Esophagus muscularis mucosa (tissue), 4 donors: ENCODE data around the gene ODF2L. TPM values are rescaled to one million over a fixed set of nuclear protein-coding genes. Genes with fewer than 3 reads are reported as not detected.

ENCODE experiments used
- DNase-seq: peaks from one replicate; pipeline ENCODE4 v3.0.0-alpha.2; 2017; ENCODE audit errors: extremely low spot score
- H3K27ac ChIP-seq, 4 donors: fragments of 200-600 bp; sonication (generic); replicated peaks in 1 of 4; 1 replicate in 3 of 4; 2 replicates in 1 of 4; pipeline ENCODE4 v1.5.1; 2016 to 2019; ENCODE audit warnings: mild to moderate bottlenecking in 1 of 4
- H3K27me3 ChIP-seq, 4 donors: fragments of 200-600 bp; sonication (generic); one replicate each; pipeline versions ENCODE4 v1.5.1 to v1.6.0; 2016 to 2019
- H3K36me3 ChIP-seq, 4 donors: fragments of 200-600 bp; sonication (generic); one replicate each; pipeline ENCODE4 v1.5.1; 2016 to 2019
- H3K4me1 ChIP-seq, 4 donors: fragments of 200-600 bp; sonication (generic); one replicate each; pipeline ENCODE4 v1.5.1; 2016 to 2019
- H3K4me3 ChIP-seq, 4 donors: fragments of 200-600 bp; sonication (generic); 1 replicate in 2 of 4; 2 replicates in 2 of 4; pipeline ENCODE4 v1.5.1; 2016 to 2019; ENCODE audit warnings: mild to moderate bottlenecking in 4 of 4, moderate library complexity in 1 of 4
- H3K9me3 ChIP-seq, 4 donors: fragments of 200-600 bp; sonication (generic); 1 replicate in 3 of 4; 2 replicates in 1 of 4; pipeline ENCODE4 v1.5.1; 2016 to 2019
- CTCF ChIP-seq, 3 experiments: fragments of 200-600 bp in 2 of 3; fragments of 450-650 bp in 1 of 3; sonication (generic) in 2 of 3; IDR thresholded peaks; one replicate each; pipeline ENCODE4 v1.5.1; 2017 to 2019; ENCODE audit warnings: antibody characterized with exemption in 3 of 3, mild to moderate bottlenecking in 2 of 3, moderate library complexity in 1 of 3
- EP300 ChIP-seq: sonication (generic); formaldehyde crosslinking; IDR thresholded peaks from one replicate; pipeline ENCODE4 v1.6.1; 2017; ENCODE audit warnings: antibody characterized with exemption
- POLR2A ChIP-seq: fragments of 450-650 bp; IDR thresholded peaks from one replicate; pipeline ENCODE4 v1.6.1; 2017; ENCODE audit warnings: antibody characterized with exemption, moderate library complexity, mild to moderate bottlenecking, low read depth
- POLR2AphosphoS5 ChIP-seq, 2 donors: sonication (generic); formaldehyde crosslinking; IDR thresholded peaks; one replicate each; pipeline ENCODE4 v1.6.1; 2017; ENCODE audit warnings: antibody characterized with exemption in 2 of 2
- WGBS: methylation state at CpG from one replicate; pipeline ENCODE4 v1.1.5; 2018; 5-methylcytosine and 5-hydroxymethylcytosine counted together
- intact Hi-C: fragments of 100-400 bp; cut with DNase I; formaldehyde crosslinking; loops from one replicate; pipeline ENCODE4 v1.15.1; 2023
- total RNA-seq, 4 donors: library from RNA; depleted of rRNA; stranded (reverse); fragments of >200 nt; gene quantifications; one replicate each; pipeline versions ENCODE4 v1.1.0 to v1.2.1, GENCODE V29; 2016

The ODF2L gene
- total RNA-seq, 4 donors from 2014 or later, result 11.6 to 18.7 (median 13.3) TPM

GRCh38 chr1:86429122-86429725, 33.1 kb upstream of the ODF2L start:
- H3K4me3 ChIP-seq, result no peak overlapping the region
- 80% methylated on average over 7 of the region's 7 CpGs for WGBS
- H3K27ac ChIP-seq, result peak overlapping the region in 1 of 4 donors; percentile 15
- no peaks in the 10 kb centered on the region for H3K36me3 ChIP-seq
- H3K9me3 ChIP-seq, result no peaks in the 10 kb centered on the region
- H3K4me1 ChIP-seq, result peaks cover 6 to 14% (median 8%) of the 10 kb centered on the region in 4 donors
- no peaks in the 10 kb centered on the region for H3K27me3 ChIP-seq
- TF ChIP-seq POLR2AphosphoS5 (IDR thresholded peaks at IDR 0.05) (no peak), POLR2A (no peak), EP300 (no peak), CTCF (IDR thresholded peaks at IDR 0.05) (no peak)
- DNase-seq, result no peak
- intact Hi-C loops, result no loop called here

GRCh38 chr1:86423873-86424272, 27.8 kb upstream of the ODF2L start, which contains the start of gene CLCA2:
Gene CLCA2 (plus strand): TSS chr1:86424171. CDS start chr1:86424248, 77 bp downstream.
- intact Hi-C loops, result no loop called here
- Histone ChIP-seq H3K4me1 (no peaks in the 10 kb centered on the region), H3K27me3 (no peaks in the 10 kb centered on the region), H3K9me3 (no peaks in the 10 kb centered on the region), H3K27ac (no peak within 1 kb of the TSS), H3K36me3 (no peaks in the 10 kb centered on the region), H3K4me3 (no peak within 1 kb of the TSS)
- no peak for DNase-seq
- TF ChIP-seq CTCF (IDR thresholded peaks at IDR 0.05), result no peak
- no peak for TF ChIP-seq POLR2AphosphoS5 (IDR thresholded peaks at IDR 0.05)
- TF ChIP-seq EP300, result no peak
- TF ChIP-seq POLR2A, result no peak

GRCh38 chr1:86423473-86423872, 27.4 kb upstream of the ODF2L start:
- intact Hi-C loops, result no loop called here
- H3K27me3 ChIP-seq, result no peaks in the 10 kb centered on the region
- DNase-seq, result no peak
- H3K36me3 ChIP-seq, result no peaks in the 10 kb centered on the region
- H3K9me3 ChIP-seq, result no peaks in the 10 kb centered on the region
- no peak for TF ChIP-seq CTCF (IDR thresholded peaks at IDR 0.05)
- TF ChIP-seq POLR2A, result no peak
- TF ChIP-seq POLR2AphosphoS5 (IDR thresholded peaks at IDR 0.05), result no peak
- no peak for TF ChIP-seq EP300
- no peaks in the 10 kb centered on the region for H3K4me1 ChIP-seq
- no peak overlapping the region for H3K4me3 ChIP-seq
- H3K27ac ChIP-seq, result no peak overlapping the region

- 79% methylated on average over 7 of the region's 7 CpGs for WGBS
- no peak for TF ChIP-seq POLR2A
- no peak for TF ChIP-seq CTCF (IDR thresholded peaks at IDR 0.05)
- no peak for TF ChIP-seq EP300
- no peak for TF ChIP-seq POLR2AphosphoS5 (IDR thresholded peaks at IDR 0.05)
- intact Hi-C loops, result no loop called here
These were observed 25.6 kb upstream of the ODF2L start for GRCh38 chr1:86421601-86422280.

More at GRCh38 chr1:86421601-86422280, 25.6 kb upstream of the ODF2L start:
- Histone ChIP-seq H3K9me3 (no peaks in the 10 kb centered on the region), H3K36me3 (no peaks in the 10 kb centered on the region), H3K27ac (no peak overlapping the region), H3K27me3 (no peaks in the 10 kb centered on the region), H3K4me1 (no peaks in the 10 kb centered on the region), H3K4me3 (no peak overlapping the region)
- no peak for DNase-seq
